ENCODE measurements around the gene SHFL.

SHFL gene

DNA sequence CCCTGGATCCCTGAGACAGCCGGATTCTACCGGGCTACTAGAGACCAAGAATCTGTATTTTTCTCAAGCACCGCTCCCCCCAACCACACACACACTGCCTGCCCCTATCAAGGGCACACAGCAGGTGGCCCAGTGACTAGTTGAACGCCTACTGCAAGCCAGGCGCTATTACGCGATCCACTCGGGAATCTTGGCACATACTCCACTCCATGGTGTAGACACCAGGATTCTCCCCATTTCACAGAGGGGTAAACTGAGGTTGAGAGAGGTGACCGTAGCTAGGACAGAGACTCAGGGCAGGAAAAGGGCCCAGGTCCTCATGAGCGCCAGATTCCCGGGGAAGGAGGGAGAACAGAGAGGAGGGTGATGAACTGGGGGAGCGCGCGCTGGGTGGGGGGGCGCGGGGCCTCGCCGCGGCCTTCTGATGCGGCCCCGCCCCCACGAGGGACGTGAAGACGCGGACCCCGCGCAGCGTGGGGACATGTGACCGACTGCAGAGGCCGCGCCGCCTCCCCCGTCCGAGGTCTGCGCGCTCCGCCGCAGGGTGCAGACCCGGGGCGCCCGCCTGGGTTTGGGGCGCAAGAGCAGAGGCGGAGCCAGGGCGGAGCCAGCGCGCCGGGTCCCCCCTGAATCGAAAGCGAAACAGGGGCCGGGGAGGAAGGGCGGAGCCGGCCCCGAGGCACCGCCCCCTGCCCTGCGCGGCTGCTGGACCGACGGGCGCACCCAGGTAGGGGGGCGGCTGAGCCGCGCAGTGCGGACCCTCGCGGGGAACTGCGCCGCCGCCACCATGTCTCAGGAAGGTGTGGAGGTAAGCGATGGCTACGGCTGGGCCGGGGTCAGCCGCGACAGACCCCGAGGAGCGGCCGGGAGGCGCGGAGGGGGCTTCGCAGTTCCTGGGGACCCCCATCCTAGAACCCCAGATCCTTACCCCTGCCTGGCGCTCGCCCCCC is at the start of gene SHFL:
TSS of gene SHFL (plus strand) at position 677 of the 950 bp plus-strand sequence. CDS start at position 788, 111 bp downstream.
- peak; percentile 93 for DNase-seq (ENCODE audit: low spot score)

DNA sequence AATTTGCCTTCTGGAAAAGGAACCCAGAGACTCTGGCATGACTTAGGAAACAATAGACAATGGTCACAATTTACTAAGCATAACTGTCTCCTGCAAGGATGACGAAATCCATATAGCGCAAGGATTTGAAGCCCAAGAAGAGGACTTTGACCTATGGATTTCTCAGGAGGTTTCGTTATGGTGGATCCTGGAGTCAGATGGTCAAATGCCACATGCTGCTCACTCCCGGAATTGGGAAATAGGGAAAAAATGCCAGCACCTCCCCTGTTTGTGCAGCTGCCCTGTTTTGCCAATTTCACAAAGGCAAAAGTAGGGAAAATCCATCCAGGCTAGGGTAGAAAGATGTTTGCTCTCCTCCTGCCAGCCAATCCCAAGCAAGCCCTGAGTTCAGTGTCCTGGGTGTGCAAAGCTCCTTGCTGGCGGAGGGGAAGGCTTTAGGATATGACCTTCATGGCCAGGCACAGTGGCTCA is 49.5 kb upstream of the SHFL start:
- DNase-seq (ENCODE audit: low spot score): no peak

DNA sequence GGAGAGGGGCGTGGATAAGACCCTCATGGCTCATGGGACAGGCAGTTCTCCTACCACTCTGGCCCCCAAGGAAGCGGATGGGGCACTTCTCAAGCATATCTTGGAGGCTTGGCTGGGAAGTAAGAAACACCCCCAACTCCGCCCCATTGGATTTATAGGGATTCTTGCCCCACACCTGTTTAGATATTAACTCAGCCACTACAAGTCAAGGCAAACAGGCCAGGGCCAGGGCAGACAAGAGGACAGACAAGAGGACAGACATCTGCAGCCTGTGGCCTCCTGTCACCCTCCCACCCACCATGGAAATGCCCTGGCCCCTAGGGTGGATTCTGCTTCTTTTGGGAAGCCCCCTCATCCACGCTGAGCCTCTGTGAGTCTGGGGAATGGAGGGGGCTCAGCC is 48.8 kb upstream of the SHFL start:
- DNase-seq (ENCODE audit: low spot score): no peak

DNA sequence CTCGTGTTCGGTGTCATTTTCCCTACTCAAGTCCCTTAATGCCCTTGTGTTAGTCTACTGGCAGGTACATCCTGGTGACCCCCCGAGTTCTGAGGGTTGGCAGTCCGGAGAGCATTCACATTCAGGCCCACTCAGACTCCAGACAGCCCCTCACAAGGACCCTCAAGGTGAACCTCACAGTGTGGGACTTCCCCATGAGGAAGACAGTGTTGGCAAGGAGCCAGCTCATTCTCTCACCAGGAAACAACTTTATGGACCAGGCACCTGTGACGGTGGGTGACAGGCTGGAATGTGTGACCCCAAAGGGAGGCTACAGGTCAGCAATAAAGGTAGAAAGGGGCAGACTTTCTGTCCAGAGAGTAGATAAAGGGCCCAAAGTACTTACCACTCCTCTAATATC is 48.3 kb upstream of the SHFL start:
- no peak for DNase-seq (ENCODE audit: low spot score)

DNA sequence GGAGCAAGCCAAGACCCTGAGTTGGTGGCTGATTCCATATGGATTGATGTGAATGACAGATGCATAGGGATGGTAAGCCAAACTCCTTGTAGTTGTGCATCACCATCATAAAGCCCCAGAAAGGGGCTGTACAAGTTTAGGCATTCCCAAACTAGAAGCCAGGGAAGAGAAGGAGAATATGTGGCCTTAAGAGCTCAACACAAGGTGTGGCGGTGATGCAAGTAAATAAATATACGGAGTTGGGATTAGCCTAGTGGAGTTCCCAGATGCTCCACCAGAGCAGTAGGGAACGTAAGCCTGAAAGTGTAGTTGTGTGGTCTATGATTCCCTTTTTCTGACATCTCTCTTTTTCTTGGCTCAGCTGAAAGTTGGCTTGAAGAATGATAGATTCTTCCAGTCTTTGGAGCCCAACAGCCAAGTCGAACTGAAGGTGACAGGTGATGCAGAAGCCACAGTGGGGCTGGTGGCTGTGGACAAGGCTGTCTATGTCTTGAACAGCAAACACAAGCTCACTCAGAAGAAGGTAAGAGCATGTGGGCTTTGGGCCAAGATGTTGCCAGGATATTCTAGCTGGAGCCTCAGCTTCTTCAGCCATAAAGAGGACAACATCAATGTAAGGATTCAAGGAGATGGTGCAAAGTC is 42.7 kb upstream of the SHFL start:
- no peak for DNase-seq (ENCODE audit: low spot score)

DNA sequence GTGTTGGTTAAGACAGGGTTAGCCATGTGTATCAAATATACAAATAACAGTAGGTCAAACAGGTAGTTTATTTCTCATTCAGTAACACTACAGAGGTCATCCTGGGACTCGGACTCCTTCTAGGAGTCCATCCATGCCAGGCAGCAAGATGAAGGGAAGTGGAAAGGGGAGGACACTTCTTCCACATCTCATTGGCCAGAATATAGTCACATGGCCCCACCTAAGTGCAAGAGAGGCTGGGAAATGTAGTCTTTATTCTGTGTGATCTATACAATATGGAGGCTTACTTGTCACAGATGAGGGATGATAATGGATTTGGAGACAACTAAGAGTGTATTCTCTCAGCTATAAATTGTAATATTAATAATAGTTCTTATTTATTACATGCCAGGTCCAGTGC is 41.7 kb upstream of the SHFL start:
- no peak for DNase-seq (ENCODE audit: low spot score)

DNA sequence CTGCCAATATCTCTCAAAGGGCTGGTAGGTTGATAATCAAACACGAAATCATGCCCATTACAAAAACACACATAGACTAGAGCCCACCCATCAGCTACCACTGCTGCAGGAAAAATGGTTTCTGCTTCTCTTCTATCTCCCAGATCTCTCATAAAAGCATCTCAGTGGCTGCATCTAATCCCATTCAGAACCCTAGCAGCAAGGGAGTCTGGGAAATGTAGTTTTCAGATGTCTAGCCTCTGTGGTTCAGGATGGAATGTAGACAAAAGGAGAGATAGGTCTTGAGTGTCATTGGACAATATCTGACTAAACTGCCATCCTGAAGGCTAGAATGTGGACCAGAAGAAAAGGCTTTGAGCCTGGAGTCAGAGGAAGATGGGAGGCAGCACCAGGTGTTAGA is 40.7 kb upstream of the SHFL start:
- no peak for DNase-seq (ENCODE audit: low spot score)

DNA sequence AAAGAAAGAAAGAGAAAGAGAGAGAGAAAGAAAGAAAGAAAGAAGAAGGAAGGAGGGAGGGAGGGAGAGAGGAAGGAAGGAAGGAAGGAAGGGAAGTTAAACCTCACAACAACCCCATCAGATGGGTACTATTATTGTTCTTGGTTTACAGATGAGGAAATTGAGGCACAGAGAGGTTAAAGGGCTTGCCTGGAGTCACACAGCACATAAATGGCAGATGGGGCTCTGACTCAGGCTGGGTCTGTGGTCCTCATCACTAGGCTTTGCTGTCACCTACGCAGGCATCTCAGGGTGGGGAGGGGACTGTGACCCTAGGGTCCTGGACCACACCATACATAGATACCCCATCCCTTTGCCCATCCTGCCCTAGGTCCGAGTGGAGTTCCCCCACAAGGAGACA is 36.5 kb upstream of the SHFL start:
- no peak for DNase-seq (ENCODE audit: low spot score)

DNA sequence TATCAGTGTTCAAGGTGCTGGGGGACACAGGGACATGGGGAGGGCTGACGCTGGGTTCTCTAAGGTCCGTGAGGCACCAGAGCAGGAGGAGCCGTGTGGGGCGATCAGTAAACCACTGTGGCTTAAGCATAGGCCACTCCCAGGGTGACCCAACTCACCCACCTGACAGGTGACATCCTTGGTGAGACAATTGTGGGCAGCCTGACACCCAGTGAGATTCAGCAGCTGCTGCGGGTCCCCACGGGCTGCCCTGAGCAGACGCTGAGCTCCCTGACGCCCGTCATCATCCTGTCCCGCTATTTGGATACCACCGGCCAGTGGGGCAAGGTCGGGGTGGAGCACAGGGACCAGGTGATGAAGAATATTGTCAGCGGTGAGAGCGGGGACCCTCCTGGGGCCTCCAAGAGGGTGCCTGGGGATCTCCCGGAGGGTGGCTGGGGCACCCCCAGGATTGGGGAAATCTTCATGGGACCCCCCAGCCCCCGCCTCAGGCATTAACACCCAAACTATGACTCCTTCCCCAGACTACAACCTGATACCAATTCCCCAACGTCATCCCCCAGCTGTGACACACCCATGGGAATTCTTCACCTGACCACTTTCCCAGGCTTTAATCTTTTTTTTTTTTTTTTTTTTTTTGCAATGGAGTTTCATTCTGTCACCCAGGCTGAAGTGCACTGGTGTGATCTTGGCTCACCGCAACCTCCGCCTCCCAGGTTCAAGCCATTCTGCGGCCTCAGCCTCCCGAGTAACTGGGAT is 33.3 kb upstream of the SHFL start:
- DNase-seq (ENCODE audit: low spot score): no peak

DNA sequence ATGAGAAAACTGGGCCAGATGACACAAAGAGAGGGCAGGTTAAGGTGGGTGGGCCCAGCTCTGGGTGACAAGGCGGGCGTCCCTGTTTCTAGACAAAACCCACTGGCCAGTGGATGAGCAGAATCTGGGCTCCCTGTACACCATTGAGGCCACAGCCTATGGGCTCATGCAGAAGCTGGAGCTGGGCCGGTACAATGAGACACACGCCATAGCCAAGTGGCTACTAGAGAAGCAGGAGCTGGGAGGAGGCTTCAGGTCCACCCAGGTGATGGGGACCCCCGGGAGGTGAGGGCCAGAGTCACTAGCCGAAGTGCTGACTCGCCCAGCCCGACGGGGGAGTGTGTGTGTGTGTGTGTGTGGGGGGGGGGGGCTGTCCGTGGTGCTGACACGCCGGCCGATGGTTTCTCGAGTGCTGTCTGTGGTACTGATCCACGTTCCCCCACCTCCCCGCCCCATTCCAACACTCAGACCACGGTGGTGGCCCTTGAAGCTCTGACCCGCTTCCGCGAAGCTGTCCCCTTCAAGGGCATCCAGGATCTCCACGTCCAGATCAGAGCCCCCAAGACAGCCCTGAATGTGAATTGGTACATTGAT is 24.3 kb upstream of the SHFL start:
- peak; percentile 55 for DNase-seq (ENCODE audit: low spot score)

DNA sequence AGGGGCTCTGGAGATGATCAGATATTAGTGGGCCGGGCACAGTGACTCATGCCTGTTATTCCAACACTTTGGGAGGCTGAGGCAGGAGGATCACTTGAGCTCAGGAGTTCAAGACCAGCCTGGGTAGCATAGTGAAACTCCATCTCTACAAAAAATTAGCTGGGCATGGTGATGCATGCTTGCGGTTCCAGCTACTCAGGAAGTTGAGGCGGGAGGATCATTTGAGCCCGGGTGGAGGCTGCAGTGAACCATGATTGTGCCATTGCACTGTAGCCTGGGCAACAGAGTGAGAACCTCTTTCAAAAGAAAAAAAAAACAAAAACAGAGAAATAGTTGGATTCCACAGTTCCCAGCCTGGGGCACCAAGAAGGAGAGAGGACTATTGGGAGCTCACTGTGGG is 17.9 kb upstream of the SHFL start:
- DNase-seq (ENCODE audit: low spot score): no peak

DNA sequence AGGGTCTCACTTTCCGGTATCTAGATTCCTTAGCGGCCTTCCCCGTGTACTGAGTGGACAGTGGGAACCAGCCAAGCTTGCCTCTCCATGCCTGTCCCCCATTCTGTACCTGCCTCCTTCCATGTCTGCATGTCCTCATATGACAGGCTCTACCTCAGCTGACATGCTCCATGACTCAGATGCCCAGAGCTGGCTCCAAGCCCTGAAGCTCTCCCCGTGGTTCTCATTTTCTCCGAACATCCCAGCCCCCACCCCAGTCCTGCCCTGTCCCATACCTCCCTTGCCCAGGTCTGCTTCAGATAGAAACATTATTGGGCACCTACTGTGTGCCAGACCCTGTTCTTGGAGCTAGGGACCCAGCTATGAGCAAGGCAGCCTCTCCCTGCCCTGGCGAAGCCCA is 17.1 kb upstream of the SHFL start:
- peak; percentile 49 for DNase-seq (ENCODE audit: low spot score)

DNA sequence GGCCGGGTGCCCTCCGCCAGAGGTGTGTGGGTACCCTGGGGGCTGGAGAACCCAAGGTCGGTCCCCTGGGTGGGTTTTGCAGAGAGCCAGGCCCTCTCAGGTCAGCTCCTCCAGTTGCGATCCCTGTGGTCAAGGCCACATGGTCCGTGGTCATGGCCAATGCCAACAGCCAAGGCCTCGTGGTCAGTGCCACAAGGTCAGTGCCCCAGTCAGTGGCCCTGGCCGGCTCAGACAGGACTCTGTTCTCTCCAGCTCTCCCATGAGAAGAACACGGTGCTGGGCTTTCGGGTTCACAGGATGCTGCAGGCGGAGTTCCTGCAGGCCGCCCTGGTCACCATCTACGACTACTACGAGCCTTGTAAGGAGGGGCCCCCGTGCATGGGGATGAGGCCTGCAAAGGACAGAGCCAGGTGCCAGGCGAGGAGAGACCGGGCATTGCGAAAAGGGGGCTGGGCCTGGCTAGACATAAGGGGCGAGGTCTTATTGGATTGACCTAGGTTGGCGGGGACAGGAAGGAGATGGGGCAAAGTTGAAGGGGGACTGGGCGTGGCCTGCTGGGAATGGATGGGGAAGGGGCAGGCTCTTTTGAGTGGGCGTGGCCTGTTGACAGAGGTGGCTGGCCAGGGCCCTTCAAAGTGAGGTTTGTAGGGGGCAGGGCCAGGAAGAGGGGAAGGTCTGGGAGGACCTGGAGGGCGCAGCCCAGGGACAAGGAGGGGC is 15.2 kb upstream of the SHFL start:
- DNase-seq (ENCODE audit: low spot score): no peak

DNA sequence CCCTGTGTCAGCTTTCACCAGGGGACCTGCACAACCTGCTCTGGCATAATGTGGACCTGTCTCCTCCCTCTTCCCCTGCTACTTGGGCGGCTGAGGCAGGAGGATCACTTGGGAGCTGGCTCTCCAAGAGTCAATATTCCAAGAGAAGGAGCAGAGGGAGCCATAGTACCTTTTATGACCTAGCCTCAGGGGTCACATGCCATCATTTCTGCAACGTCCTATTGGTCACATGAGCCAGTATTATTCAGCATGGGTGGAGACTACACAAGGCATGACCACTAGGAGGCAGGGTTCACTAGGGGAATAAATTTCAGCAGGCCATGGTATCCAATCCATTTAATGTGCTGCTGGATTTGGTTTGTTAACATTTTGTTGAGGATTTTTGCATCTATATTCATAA is 12.0 kb upstream of the SHFL start:
- no peak for DNase-seq (ENCODE audit: low spot score)

DNA sequence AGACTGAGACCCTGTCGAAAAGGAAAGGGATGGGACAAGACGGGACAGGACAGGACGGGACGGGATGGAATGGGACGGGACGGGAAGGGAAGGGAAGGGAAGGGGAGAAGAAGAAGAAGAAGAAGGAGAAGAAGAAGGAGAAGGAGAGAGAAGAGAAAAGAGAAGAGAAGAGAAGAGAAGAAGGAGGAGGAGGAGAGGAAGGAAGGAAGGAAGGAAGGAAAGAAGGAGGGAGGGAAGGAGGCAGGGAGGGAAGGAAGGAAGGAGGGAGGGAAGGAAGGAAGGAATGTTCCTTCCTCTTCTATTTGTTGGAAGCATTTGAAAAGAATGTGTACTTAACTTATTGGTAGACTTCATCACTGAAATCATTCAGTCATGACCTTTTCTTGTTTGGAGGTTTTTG is 9.6 kb upstream of the SHFL start:
- no peak for DNase-seq (ENCODE audit: low spot score)

DNA sequence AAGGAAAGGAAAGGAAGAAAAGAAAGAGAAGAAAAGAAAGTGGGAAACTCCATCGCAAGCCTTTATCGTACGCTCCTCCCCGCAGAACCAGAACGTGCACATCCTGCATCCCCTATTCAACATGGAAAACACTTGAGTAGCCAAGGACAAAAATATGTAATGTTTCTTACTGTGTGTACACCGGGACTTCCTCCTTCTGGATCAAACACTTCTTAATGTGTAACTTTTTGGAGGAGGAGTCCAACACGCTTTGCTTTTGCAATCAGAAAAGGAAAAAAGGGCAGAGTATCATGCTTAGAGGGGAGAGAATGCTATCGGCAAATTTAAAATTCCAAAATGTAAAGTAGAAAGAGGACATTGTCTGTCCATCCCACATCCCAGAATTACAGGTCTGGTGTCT is 7.8 kb upstream of the SHFL start:
- DNase-seq (ENCODE audit: low spot score): no peak

DNA sequence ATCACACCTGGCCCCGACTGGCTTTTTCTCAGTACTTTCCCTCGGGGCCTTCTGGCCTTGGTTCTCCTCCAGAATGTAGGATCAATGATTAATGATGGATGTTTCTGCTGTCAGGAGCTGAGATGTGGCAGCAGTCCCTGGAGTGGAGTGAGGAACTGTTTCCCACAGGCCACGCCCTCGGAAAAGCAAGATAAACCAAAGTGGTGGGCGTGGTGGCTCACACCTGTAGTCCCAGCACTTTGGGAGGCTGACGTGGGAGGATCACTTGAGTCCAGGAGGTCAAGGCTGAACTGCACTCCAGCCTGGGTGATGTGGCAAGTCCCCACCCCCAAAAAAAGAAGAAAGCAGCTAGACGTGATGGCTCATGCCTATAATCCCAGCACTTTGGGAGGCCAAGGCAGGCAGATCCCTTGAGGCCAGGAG is 7.1 kb upstream of the SHFL start:
- no peak for DNase-seq (ENCODE audit: low spot score)

DNA sequence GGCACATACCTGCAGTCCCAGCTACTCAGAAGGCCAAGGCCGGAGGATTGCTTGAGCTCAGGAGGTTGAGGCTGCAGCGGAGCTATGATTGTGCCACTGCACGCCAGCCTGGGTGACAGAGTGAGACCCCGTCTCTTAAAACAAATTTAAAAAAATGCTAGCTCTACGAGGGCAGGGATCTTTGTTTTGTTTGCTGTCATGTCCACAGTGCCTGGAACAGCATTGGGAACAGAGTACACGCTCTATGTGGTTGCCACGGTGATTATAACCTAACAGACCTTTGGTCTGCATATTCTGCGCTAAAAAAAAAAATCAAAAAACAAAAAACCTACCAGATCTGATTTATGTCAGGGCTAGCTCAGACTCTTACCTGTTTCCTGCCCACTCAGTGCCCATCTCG is 2.2 kb upstream of the SHFL start:
- no peak for DNase-seq (ENCODE audit: low spot score)

DNA sequence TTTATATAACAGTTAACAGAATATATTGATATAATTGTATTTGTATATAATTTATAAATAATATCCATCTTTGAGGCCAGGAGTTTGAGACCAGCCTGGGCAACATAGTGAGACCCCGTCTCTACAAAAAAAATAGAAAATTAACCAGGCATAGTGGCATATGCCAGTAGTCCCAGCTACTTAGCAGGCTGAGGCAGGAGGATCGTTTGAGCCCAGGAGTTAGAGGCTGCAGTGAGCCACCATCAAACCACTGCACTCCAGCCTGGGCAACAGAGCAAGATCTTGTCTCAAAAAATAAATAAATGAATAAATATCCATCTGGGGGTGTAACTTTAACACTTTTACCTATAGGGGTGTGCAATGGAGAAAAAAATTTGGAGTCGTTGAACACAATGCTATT is 1.3 kb upstream of the SHFL start:
- DNase-seq (ENCODE audit: low spot score): no peak

DNA sequence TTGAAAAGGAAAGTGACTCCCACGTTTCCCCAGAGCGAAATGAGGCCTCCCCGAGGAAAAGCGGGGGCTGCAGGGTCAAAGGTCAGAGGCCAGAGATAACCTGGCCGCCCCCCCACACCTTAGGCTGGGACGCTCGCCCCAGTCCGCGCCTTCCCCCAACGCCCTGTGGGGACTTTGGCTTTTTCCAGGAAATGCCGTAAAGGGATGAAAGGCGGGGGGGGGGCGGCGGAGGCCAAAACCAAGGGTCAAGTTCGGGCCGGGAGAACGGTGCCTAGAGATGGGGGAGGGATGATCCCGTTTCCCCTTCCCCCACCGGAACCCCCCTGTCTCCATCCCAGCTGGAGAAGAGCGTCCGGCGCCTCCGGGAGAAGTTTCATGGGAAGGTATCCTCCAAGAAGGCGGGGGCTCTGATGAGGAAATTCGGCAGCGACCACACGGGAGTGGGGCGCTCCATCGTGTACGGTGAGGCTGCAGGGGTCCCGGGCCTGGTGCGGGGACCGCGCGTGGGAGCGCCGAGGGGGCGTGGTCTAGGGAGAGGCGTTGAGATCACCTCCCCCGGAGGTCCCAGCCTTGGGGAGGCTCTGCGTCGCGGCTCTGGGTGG is 575 bp downstream of the SHFL start:
- DNase-seq (ENCODE audit: low spot score): no peak

Data from AG20443 (cell line).